Activated T-cell treated with anti-CD3 and anti-CD28 coated beads, Interleukin-2, amount 50 U/mL, for 24 hours (primary cell): Measurements from ENCODE around the gene ZNF69.
"Not testable (repeated sequence)": the region's sequence is repeated elsewhere in the genome, so short reads cannot be mapped to it uniquely, and the experiment has no call there.

Source experiments
- DNase-seq: peaks from one replicate; pipeline ENCODE4 v3.0.0-alpha.2; 2020
- H3K27ac Mint-ChIP-seq: 2 replicates; pipeline ENCODE4 v1.8.0; 2020; ENCODE audit warnings: mild to moderate bottlenecking, mixed read lengths
- H3K27me3 Mint-ChIP-seq: 2 replicates; pipeline ENCODE4 v1.8.0; 2020; ENCODE audit warnings: mixed read lengths
- H3K36me3 Mint-ChIP-seq: 2 replicates; pipeline ENCODE4 v1.8.0; 2020; ENCODE audit warnings: low read depth, mixed read lengths
- H3K4me1 Mint-ChIP-seq: 2 replicates; pipeline ENCODE4 v1.8.0; 2020; ENCODE audit warnings: low read depth, mixed read lengths
- H3K4me3 Mint-ChIP-seq: 2 replicates; pipeline ENCODE4 v1.8.0; 2020; ENCODE audit warnings: mild to moderate bottlenecking, moderate library complexity, mixed read lengths
- H3K9me3 Mint-ChIP-seq: 2 replicates; pipeline ENCODE4 v1.8.0; 2020; ENCODE audit warnings: mixed read lengths

The ZNF69 gene

DNA sequence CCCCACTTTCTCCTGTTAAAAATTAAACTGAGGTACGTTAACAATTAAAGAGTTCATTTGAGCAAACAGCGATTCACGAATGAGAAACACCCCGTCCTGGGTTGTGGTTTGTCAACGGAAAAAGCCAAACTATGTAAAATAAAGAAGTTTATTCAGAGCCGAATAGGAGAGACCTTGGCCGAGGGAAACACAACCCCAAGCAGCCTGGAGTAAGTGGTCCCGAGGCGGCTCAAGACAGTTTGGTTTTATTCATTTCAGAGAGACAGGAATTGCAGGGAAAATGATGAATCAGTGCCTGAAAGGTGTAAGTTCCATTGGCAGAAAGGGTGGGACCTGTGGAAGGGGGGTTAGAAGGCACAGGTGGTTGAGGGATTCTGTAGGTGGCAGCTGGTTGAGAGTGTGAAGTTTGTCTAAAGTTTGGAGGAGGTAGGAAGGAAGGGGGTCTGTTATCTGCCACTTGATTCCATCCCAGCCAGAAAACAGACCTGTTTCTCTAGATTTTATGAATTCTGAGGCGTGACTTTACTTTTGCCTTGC lies 38.1 kb downstream of the ZNF69 start:
- H3K27me3 Mint-ChIP-seq, H3K9me3 Mint-ChIP-seq, DNase-seq: not testable (repeated sequence)
- Mint-ChIP-seq H3K4me3 (peak overlapping the region; percentile 99), H3K36me3 (peaks cover 55% of the 10 kb centered on the region), H3K27ac (peak overlapping the region; percentile 91), H3K4me1 (peaks cover 52% of the 10 kb centered on the region)

- DNase-seq: no peak
- H3K9me3 Mint-ChIP-seq: peaks cover 10% of the 10 kb centered on the region
- no peaks in the 10 kb centered on the region for H3K27me3 Mint-ChIP-seq
- no peak overlapping the region for H3K27ac Mint-ChIP-seq
- H3K36me3 Mint-ChIP-seq: peaks cover 69% of the 10 kb centered on the region
- peaks cover 59% of the 10 kb centered on the region for H3K4me1 Mint-ChIP-seq
- no peak overlapping the region for H3K4me3 Mint-ChIP-seq
Observed at GRCh38 chr19:11927227-11927626, 39.6 kb downstream of the ZNF69 start.

DNA sequence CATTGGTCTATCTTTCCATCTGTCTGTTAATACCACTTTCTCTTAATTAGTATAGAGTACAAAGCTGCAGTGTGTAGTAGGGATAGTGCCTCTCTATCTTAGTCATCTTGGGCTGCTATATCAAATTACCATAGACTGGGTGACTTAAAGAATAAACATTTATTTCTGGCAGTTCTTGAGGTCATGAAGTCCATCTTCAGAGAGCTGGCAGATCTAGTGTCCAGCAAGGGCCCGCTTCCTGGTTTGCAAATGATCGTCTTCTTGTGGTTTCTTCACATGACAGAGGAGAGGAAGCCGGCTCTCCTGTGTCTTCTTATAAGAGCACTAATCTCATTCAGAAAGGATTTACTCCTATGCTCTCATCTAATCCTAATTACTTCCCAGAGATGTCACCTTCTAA lies 43.5 kb downstream of the ZNF69 start:
- no peak for DNase-seq
- Mint-ChIP-seq H3K4me3 (no peak overlapping the region), H3K36me3 (peaks cover 89% of the 10 kb centered on the region), H3K27ac (no peak overlapping the region), H3K9me3 (peaks cover 18% of the 10 kb centered on the region), H3K4me1 (peaks cover 37% of the 10 kb centered on the region), H3K27me3 (no peaks in the 10 kb centered on the region)

DNA sequence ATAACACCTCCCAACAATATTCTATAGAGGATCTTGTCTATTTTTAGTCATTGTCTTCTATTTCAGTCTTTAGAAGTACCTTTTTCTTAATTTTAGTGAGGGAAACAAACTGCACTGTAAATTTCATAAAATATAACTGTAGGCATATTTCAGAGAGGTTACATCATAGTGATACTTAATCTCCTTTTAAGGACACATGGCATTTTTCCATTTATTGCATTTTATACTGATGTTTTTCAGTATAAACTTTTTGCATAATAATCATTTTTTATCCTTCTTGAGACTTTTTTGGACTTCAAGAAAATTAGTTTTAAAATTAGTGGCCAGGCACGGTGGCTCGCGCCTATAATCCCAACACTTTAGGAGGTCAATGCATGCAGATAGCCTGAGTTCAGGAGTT lies 43.9 kb downstream of the ZNF69 start:
- H3K4me3 Mint-ChIP-seq: no peak overlapping the region
- H3K27me3 Mint-ChIP-seq: no peaks in the 10 kb centered on the region
- H3K9me3 Mint-ChIP-seq: peaks cover 18% of the 10 kb centered on the region
- DNase-seq: no peak
- H3K27ac Mint-ChIP-seq: no peak overlapping the region
- H3K36me3 Mint-ChIP-seq: peaks cover 89% of the 10 kb centered on the region
- peaks cover 33% of the 10 kb centered on the region for H3K4me1 Mint-ChIP-seq

- Mint-ChIP-seq H3K4me1 (peaks cover 11% of the 10 kb centered on the region), H3K36me3 (peaks cover 93% of the 10 kb centered on the region), H3K9me3 (peaks cover 30% of the 10 kb centered on the region)
- DNase-seq, H3K27me3 Mint-ChIP-seq, H3K27ac Mint-ChIP-seq, H3K4me3 Mint-ChIP-seq: not testable (repeated sequence)
Observed at GRCh38 chr19:11935829-11936228, 48.2 kb downstream of the ZNF69 start.

DNA sequence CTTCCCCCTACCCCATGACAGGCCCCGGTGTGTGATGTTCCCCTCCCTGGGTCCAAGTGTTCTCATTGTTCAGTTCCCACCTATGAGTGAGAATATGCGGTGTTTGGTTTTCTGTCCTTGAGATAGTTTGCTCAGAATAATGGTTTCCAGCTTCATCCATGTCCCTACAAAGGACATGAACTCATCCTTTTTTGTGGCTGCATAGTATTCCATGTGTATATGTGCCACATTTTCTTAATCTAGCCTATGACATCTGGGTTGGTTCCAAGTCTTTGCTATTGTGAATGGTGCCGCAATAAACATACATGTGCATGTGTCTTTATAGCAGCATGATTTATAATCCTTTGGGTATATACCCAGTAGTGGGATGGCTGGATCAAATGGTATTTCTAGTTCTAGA lies 50.8 kb downstream of the ZNF69 start:
- H3K4me1 Mint-ChIP-seq, H3K27ac Mint-ChIP-seq, H3K4me3 Mint-ChIP-seq, DNase-seq, H3K27me3 Mint-ChIP-seq: not testable (repeated sequence)
- Mint-ChIP-seq H3K9me3 (peaks cover 43% of the 10 kb centered on the region), H3K36me3 (peaks cover 91% of the 10 kb centered on the region)

DNA sequence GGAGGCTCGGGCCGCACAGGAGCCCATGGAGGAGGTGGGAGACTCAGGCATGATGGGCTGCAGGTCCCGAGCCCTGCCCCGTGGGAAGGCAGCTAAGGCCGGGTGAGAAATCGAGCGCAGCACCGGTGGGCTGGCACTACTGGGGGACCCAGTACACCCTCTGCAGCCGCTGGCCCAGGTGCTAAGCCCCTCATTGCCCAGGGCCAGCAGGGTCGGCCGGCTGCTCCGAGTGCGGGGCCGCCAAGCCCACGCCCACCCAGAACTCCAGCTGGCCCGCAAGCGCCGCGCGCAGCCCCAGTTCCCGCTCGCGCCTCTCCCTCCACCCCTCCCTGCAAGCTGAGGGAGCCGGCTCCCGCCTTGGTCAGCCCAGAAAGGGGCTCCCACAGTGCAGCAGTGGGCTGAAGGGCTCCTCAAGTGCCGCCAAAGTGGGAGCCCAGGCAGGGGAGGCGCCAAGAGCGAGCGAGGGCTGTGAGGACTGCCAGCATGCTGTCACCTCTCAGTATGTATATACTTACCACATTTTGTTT lies 53.8 kb downstream of the ZNF69 start:
- not testable (repeated sequence) for H3K4me1 Mint-ChIP-seq, DNase-seq, H3K4me3 Mint-ChIP-seq, H3K27ac Mint-ChIP-seq, H3K27me3 Mint-ChIP-seq
- H3K36me3 Mint-ChIP-seq: peaks cover 94% of the 10 kb centered on the region
- peaks cover 58% of the 10 kb centered on the region for H3K9me3 Mint-ChIP-seq

GRCh38 chr19:11942008-11942842 lies 54.6 kb downstream of the ZNF69 start:
- Mint-ChIP-seq H3K4me3 (no peak overlapping the region), H3K27ac (no peak overlapping the region)
- no peak for DNase-seq

GRCh38 chr19:11942843-11943108 lies 55.2 kb downstream of the ZNF69 start:
- no peak for DNase-seq
- Mint-ChIP-seq H3K27ac (no peak overlapping the region), H3K4me3 (no peak overlapping the region), H3K27me3 (no peaks in the 10 kb centered on the region), H3K4me1 (no peaks in the 10 kb centered on the region), H3K36me3 (peaks cover 96% of the 10 kb centered on the region), H3K9me3 (peaks cover 59% of the 10 kb centered on the region)

More at GRCh38 chr19:11942008-11942842, 54.6 kb downstream of the ZNF69 start:
- Mint-ChIP-seq H3K36me3 (peaks cover 94% of the 10 kb centered on the region), H3K4me1 (no peaks in the 10 kb centered on the region), H3K27me3 (no peaks in the 10 kb centered on the region), H3K9me3 (peaks cover 58% of the 10 kb centered on the region)

GRCh38 chr19:11944656-11945055 lies 57.1 kb downstream of the ZNF69 start:
- no peak overlapping the region for H3K4me3 Mint-ChIP-seq
- H3K27me3 Mint-ChIP-seq: no peaks in the 10 kb centered on the region
- DNase-seq: no peak
- no peaks in the 10 kb centered on the region for H3K4me1 Mint-ChIP-seq
- peaks cover 96% of the 10 kb centered on the region for H3K36me3 Mint-ChIP-seq
- H3K9me3 Mint-ChIP-seq: peaks cover 72% of the 10 kb centered on the region
- no peak overlapping the region for H3K27ac Mint-ChIP-seq

- DNase-seq: no peak
- peaks cover 97% of the 10 kb centered on the region for H3K36me3 Mint-ChIP-seq
- H3K9me3 Mint-ChIP-seq: peaks cover 75% of the 10 kb centered on the region
- H3K4me1 Mint-ChIP-seq: no peaks in the 10 kb centered on the region
- H3K27me3 Mint-ChIP-seq: no peaks in the 10 kb centered on the region
- no peak overlapping the region for H3K4me3 Mint-ChIP-seq
- no peak overlapping the region for H3K27ac Mint-ChIP-seq
Observed at GRCh38 chr19:11948646-11949045, 61.1 kb downstream of the ZNF69 start.

GRCh38 chr19:11949201-11949600 lies 61.6 kb downstream of the ZNF69 start:
- Mint-ChIP-seq H3K4me3 (no peak overlapping the region), H3K9me3 (peaks cover 73% of the 10 kb centered on the region), H3K27ac (no peak overlapping the region), H3K27me3 (no peaks in the 10 kb centered on the region), H3K4me1 (no peaks in the 10 kb centered on the region), H3K36me3 (peaks cover 95% of the 10 kb centered on the region)
- no peak for DNase-seq

GRCh38 chr19:11949614-11950080 lies 62.1 kb downstream of the ZNF69 start:
- peaks cover 71% of the 10 kb centered on the region for H3K9me3 Mint-ChIP-seq
- H3K27ac Mint-ChIP-seq, DNase-seq, H3K4me3 Mint-ChIP-seq, H3K4me1 Mint-ChIP-seq, H3K27me3 Mint-ChIP-seq: not testable (repeated sequence)
- H3K36me3 Mint-ChIP-seq: peaks cover 94% of the 10 kb centered on the region

DNA sequence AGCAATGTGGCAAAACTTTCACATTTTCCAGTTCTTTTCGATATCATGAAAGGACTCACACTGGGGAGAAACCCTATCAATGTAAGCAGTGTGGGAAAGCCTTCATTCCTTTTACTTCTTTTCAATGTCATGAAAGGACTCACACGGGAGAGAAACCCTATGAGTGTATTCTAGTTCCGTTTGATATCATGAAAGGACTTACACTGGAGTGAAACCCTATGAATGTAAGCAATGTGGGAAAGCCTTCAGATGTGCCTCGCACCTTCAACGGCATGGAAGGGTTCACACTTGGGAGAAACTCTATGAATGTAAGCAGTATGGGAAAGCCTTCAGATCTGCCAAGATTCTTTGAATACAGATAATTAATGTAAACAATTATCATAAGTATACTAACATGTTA lies 62.7 kb downstream of the ZNF69 start:
- Mint-ChIP-seq H3K9me3 (peaks cover 70% of the 10 kb centered on the region), H3K27ac (no peak overlapping the region), H3K27me3 (no peaks in the 10 kb centered on the region), H3K4me1 (no peaks in the 10 kb centered on the region), H3K36me3 (peaks cover 91% of the 10 kb centered on the region), H3K4me3 (no peak overlapping the region)
- no peak for DNase-seq
